Esophagus squamous epithelium (tissue), 4 donors: ENCODE measurements around the gene NLE1.

Source experiments
- POLR2A ChIP-seq, 4 donors: fragments of 450-650 bp; IDR thresholded peaks; one replicate each; pipeline ENCODE4 v1.6.1; 2017; ENCODE audit warnings: antibody characterized with exemption in 4 of 4, mild to moderate bottlenecking in 4 of 4, moderate library complexity in 3 of 4
- TF ChIP-seq, protein P1 (sequence below), 6 experiments: fragments of 450-650 bp in 4 of 6; fragments of 200-600 bp in 2 of 6; sonication (generic) in 2 of 6; IDR thresholded peaks; one replicate each; pipeline ENCODE4 v1.5.1; 2016 to 2019; ENCODE audit warnings: antibody characterized with exemption in 6 of 6, mild to moderate bottlenecking in 4 of 6, moderate library complexity in 4 of 6

GRCh38 chr17:35170968-35171771 is 29.1 kb upstream of the NLE1 start:
- TF ChIP-seq, protein P1, sequence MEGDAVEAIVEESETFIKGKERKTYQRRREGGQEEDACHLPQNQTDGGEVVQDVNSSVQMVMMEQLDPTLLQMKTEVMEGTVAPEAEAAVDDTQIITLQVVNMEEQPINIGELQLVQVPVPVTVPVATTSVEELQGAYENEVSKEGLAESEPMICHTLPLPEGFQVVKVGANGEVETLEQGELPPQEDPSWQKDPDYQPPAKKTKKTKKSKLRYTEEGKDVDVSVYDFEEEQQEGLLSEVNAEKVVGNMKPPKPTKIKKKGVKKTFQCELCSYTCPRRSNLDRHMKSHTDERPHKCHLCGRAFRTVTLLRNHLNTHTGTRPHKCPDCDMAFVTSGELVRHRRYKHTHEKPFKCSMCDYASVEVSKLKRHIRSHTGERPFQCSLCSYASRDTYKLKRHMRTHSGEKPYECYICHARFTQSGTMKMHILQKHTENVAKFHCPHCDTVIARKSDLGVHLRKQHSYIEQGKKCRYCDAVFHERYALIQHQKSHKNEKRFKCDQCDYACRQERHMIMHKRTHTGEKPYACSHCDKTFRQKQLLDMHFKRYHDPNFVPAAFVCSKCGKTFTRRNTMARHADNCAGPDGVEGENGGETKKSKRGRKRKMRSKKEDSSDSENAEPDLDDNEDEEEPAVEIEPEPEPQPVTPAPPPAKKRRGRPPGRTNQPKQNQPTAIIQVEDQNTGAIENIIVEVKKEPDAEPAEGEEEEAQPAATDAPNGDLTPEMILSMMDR (IDR thresholded peaks at IDR 0.05): peak in 5 of 6 experiments; percentile 16 to 51 (median 42)
- TF ChIP-seq POLR2A (IDR thresholded peaks at IDR 0.05): no peak
